Neural cell (in vitro differentiated cells): ENCODE results near the gene TBX2. TPM values are rescaled to one million over a fixed set of nuclear protein-coding genes. Genes with fewer than 3 reads are reported as not detected.

Experiments
- H2AFZ ChIP-seq: fragments of 200-600, 300-800 bp; sonication (generic), shearing (Covaris generic); 2 replicates; pipeline ENCODE4 v1.6.0; 2014; ENCODE audit warnings: low read depth, mild to moderate bottlenecking, antibody characterized with exemption, low read length, moderate library complexity
- H3F3A ChIP-seq: fragments of 200-600 bp; shearing (Covaris generic); 2 replicates; pipeline ENCODE4 v1.6.1; 2016; ENCODE audit warnings: mild to moderate bottlenecking, moderate library complexity, mixed read lengths, antibody characterized with exemption, low read length; ENCODE audit not compliant: insufficient read depth, poor library complexity, severe bottlenecking
- H3K27ac ChIP-seq: fragments of 200-600, 300-800 bp; sonication (generic), shearing (Covaris generic); 2 replicates; pipeline ENCODE4 v1.5.1; 2014; ENCODE audit warnings: mild to moderate bottlenecking, low read length, moderate library complexity
- H3K27me3 ChIP-seq: fragments of 300-800, 200-600 bp; sonication (generic), shearing (Covaris generic); 2 replicates; pipeline ENCODE4 v1.6.0; 2014; ENCODE audit warnings: mild to moderate bottlenecking, low read depth, low read length, moderate library complexity; ENCODE audit not compliant: insufficient read depth
- H3K36me3 ChIP-seq: fragments of 300-800, 200-600 bp; sonication (generic), shearing (Covaris generic); 2 replicates; pipeline ENCODE4 v1.5.1; 2014; ENCODE audit warnings: mild to moderate bottlenecking, antibody characterized with exemption, low read length, moderate library complexity; ENCODE audit not compliant: insufficient read depth
- H3K4me2 ChIP-seq: fragments of 300-800, 200-600 bp; sonication (generic), shearing (Covaris generic); 2 replicates; pipeline ENCODE4 v1.6.0; 2014; ENCODE audit warnings: mild to moderate bottlenecking, low read length
- H3K4me3 ChIP-seq: fragments of 300-800, 200-600 bp; sonication (generic), shearing (Covaris generic); 2 replicates; pipeline ENCODE4 v1.5.1; 2014; ENCODE audit warnings: mild to moderate bottlenecking, low read length, moderate library complexity
- H3K79me2 ChIP-seq: fragments of 200-600 bp; shearing (Covaris generic); replicated peaks from 2 replicates; pipeline ENCODE4 v1.6.0; 2014; ENCODE audit warnings: mild to moderate bottlenecking, low read length, moderate library complexity; ENCODE audit not compliant: insufficient read depth
- H3K9ac ChIP-seq: fragments of 300-800, 200-600 bp; sonication (generic), shearing (Covaris generic); 2 replicates; pipeline ENCODE4 v1.6.1; 2016; ENCODE audit warnings: mild to moderate bottlenecking, low read length, mixed read lengths
- H3K9me2 ChIP-seq: fragments of 200-600 bp; shearing (Covaris generic); 2 replicates; pipeline ENCODE4 v1.6.1; 2016; ENCODE audit warnings: mild to moderate bottlenecking, low read length, mixed read lengths; ENCODE audit not compliant: insufficient read depth
- H3K9me3 ChIP-seq: fragments of 200-600, 300-800 bp; sonication (generic), shearing (Covaris generic); 2 replicates; pipeline ENCODE4 v1.6.1; 2016; ENCODE audit warnings: mild to moderate bottlenecking, mixed run types, low read length, moderate library complexity, mixed read lengths
- H4K20me1 ChIP-seq: fragments of 200-600 bp; shearing (Covaris generic); 2 replicates; pipeline ENCODE4 v1.6.1; 2016; ENCODE audit warnings: mild to moderate bottlenecking, mixed run types; ENCODE audit not compliant: insufficient read depth
- CTCF ChIP-seq: fragments of 450-650 bp; IDR thresholded peaks from 2 replicates; pipeline ENCODE4 v1.5.1; 2014; ENCODE audit warnings: antibody characterized with exemption, mild to moderate bottlenecking, moderate library complexity; ENCODE audit not compliant: poor library complexity, severe bottlenecking
- EP300 ChIP-seq: fragments of 450-650 bp; conservative IDR thresholded peaks from 2 replicates; pipeline ENCODE4 v1.6.1; 2014; ENCODE audit warnings: antibody characterized with exemption, mild to moderate bottlenecking, moderate library complexity; ENCODE audit not compliant: poor library complexity, severe bottlenecking
- EZH2 ChIP-seq: fragments of 200-600, 300-800 bp; shearing (Covaris generic), sonication (generic); IDR thresholded peaks from 2 replicates; pipeline ENCODE4 v1.6.1; 2014; ENCODE audit warnings: antibody characterized with exemption, low read length, borderline replicate concordance, mild to moderate bottlenecking; ENCODE audit not compliant: insufficient read depth, poor library complexity, severe bottlenecking
- POLR2AphosphoS5 ChIP-seq: IDR thresholded peaks from 2 replicates; pipeline ENCODE4 v1.6.1; 2012
- REST ChIP-seq: IDR thresholded peaks from 2 replicates; pipeline ENCODE4 v1.6.1; 2012; ENCODE audit warnings: borderline replicate concordance
- SMC3 ChIP-seq: fragments of 450-650 bp; conservative IDR thresholded peaks from 2 replicates; pipeline ENCODE4 v1.6.1; 2014; ENCODE audit warnings: antibody characterized with exemption, mild to moderate bottlenecking, moderate library complexity; ENCODE audit not compliant: poor library complexity
- TAF1 ChIP-seq: IDR thresholded peaks from 2 replicates; pipeline ENCODE4 v1.6.1; 2012; ENCODE audit warnings: low read depth
- polyA plus RNA-seq: library from polyadenylated mRNA; depleted of rRNA; stranded (reverse); fragments of >200 nt; gene quantifications from 2 replicates; pipeline ENCODE4 v1.2.3, GENCODE V29; 2014

The TBX2 gene
- polyA plus RNA-seq, 1 donor from 2014 or later: not detected

GRCh38 chr17:61451538-61452300, 52.1 kb downstream of the TBX2 start:
- peak; percentile 90 for TF ChIP-seq EZH2
- no peak for TF ChIP-seq SMC3
- Histone ChIP-seq H3K4me3 (peak overlapping the region; percentile 17), H3K9me2 (no peaks in the 10 kb centered on the region)

GRCh38 chr17:61452301-61453290, 53.0 kb downstream of the TBX2 start, which contains the start of gene TBX4:
TBX4 (plus strand) TSS chr17:61452422; CDS start chr17:61456491, 4,069 bp downstream.
- Histone ChIP-seq H3F3A (no peaks in the 10 kb centered on the region), H4K20me1 (no peaks in the 10 kb centered on the region), H3K9me2 (no peaks in the 10 kb centered on the region), H3K27me3 (peaks cover 90% of the 10 kb centered on the region), H3K9me3 (no peaks in the 10 kb centered on the region), H3K4me3 (peak within 1 kb of the TSS; percentile 17), H3K4me2 (no peak within 1 kb of the TSS), H3K79me2 (no peaks in the 10 kb centered on the region), H3K36me3 (no peaks in the 10 kb centered on the region), H3K27ac (no peak within 1 kb of the TSS), H2AFZ (no peak within 1 kb of the TSS), H3K9ac (no peak within 1 kb of the TSS)
- TF ChIP-seq TAF1: no peak
- TF ChIP-seq REST: no peak
- TF ChIP-seq EP300: no peak
- no peak for TF ChIP-seq CTCF
- TF ChIP-seq EZH2: peak; percentile 93
- peak; percentile 19 for TF ChIP-seq POLR2AphosphoS5

More at GRCh38 chr17:61451538-61452300, 52.1 kb downstream of the TBX2 start:
- no peaks in the 10 kb centered on the region for H3K36me3 ChIP-seq
- H3K9ac ChIP-seq: no peak overlapping the region
- H3K4me2 ChIP-seq: no peak overlapping the region
- no peak overlapping the region for H3K27ac ChIP-seq
- no peaks in the 10 kb centered on the region for H3K79me2 ChIP-seq
- H4K20me1 ChIP-seq: no peaks in the 10 kb centered on the region
- peaks cover 85% of the 10 kb centered on the region for H3K27me3 ChIP-seq
- no peak overlapping the region for H2AFZ ChIP-seq
- no peaks in the 10 kb centered on the region for H3K9me3 ChIP-seq
- no peaks in the 10 kb centered on the region for H3F3A ChIP-seq
